Pancreas (tissue), 10 donors: Measurements from ENCODE around the gene GPR84. TPM values are rescaled to one million over a fixed set of nuclear protein-coding genes. Genes with fewer than 3 reads are reported as not detected.

Experiments used
- ATAC-seq, 4 donors: fragments of 200-7000 bp; cut with Tn5 transposase; one replicate each; pipeline versions ENCODE4 v1.8.0 to v1.9.1; 2020; ENCODE audit warnings: mild to moderate bottlenecking in 4 of 4, moderate library complexity in 4 of 4
- DNase-seq, 6 donors: peaks; one replicate each; pipeline ENCODE4 v3.0.0-alpha.2; 2020
- FAIRE-seq: peaks from 2 replicates; lab custom pipeline; 2012; peaks lifted over from hg19 to GRCh38; lab: Jason Lieb, UNC
- H3K27ac ChIP-seq, 4 donors: fragments of 200-600 bp; sonication (generic); 1 replicate in 3 of 4; 2 replicates in 1 of 4; pipeline versions ENCODE4 v1.5.0 to v1.8.0; 2020
- H3K27me3 ChIP-seq, 4 donors: fragments of 200-600 bp; one replicate each; pipeline ENCODE4 v1.8.0; 2021
- H3K36me3 ChIP-seq, 3 donors: fragments of 200-600 bp; sonication (generic) in 1 of 3; one replicate each; pipeline versions ENCODE4 v1.5.0 to v1.8.0; 2020 to 2021
- H3K4me1 ChIP-seq, 3 donors: fragments of 200-600 bp; one replicate each; pipeline ENCODE4 v1.8.0; 2021
- H3K4me3 ChIP-seq, 4 donors: fragments of 200-600 bp; sonication (generic) in 2 of 4; one replicate each; pipeline versions ENCODE4 v1.5.0 to v1.8.0; 2020 to 2021
- H3K9me3 ChIP-seq, 4 donors: fragments of 200-600 bp; one replicate each; pipeline ENCODE4 v1.8.0; 2021
- WGBS, 2 donors: extraction: QIAGEN DNeasy Blood & Tissue Kit; methylation state at CpG; one replicate each; pipeline ENCODE4 v1.1.7; 2013; 5-methylcytosine and 5-hydroxymethylcytosine counted together
- intact Hi-C, 3 donors: fragments of 100-400 bp; cut with DNase I; formaldehyde crosslinking; loops; one replicate each; pipeline versions ENCODE4 v1.11.1 to v1.14.2; 2022
- polyA plus RNA-seq, 2 donors: library from polyadenylated mRNA; stranded (reverse); fragments of 200-250 nt; gene quantifications; one replicate each; pipeline ENCODE4 v1.2.3, GENCODE V29; 2013
- total RNA-seq, 6 donors: library from RNA; stranded (reverse); fragmentation: NEBNext Ultra II Directional in 4 of 6; extraction: Animal tissue kit (Norgen Biotek cat#: 25700) in 4 of 6; gene quantifications; one replicate each; pipeline versions ENCODE4 v1.2.1 to v1.2.4, GENCODE V29; 2021 to 2023
- TF ChIP-seq, protein P1 (sequence below), 4 donors: fragments of 200-600 bp; sonication (generic) in 3 of 4; IDR thresholded peaks; one replicate each; pipeline versions ENCODE4 v1.5.0 to v1.8.0; 2021; ENCODE audit warnings: antibody characterized with exemption in 4 of 4
- donor health status: healthy with polysubstance abuse.
- donor health status: DM: no; HTN: no; CAD: no; lungs with moderate emphysema.
- donor health status: DM: no; HTN: no; CAD: no.
- donor health status: control.
- donor health status: control.
- donor health status: Bipolar disorder and iron deficiency.
- donor health status: DM: yes; HTN: yes; CAD: no.
- donor health status: DM: no; HTN: no; CAD: no.
- donor health status: DM: no; HTN: no; CAD: no.
- donor health status: DM: yes; HTN: yes; CAD: no.

The GPR84 gene
- total and polyA plus RNA-seq, 8 donors: 0.09 to 0.87 (median 0.39) TPM; not detected in 2

DNA sequence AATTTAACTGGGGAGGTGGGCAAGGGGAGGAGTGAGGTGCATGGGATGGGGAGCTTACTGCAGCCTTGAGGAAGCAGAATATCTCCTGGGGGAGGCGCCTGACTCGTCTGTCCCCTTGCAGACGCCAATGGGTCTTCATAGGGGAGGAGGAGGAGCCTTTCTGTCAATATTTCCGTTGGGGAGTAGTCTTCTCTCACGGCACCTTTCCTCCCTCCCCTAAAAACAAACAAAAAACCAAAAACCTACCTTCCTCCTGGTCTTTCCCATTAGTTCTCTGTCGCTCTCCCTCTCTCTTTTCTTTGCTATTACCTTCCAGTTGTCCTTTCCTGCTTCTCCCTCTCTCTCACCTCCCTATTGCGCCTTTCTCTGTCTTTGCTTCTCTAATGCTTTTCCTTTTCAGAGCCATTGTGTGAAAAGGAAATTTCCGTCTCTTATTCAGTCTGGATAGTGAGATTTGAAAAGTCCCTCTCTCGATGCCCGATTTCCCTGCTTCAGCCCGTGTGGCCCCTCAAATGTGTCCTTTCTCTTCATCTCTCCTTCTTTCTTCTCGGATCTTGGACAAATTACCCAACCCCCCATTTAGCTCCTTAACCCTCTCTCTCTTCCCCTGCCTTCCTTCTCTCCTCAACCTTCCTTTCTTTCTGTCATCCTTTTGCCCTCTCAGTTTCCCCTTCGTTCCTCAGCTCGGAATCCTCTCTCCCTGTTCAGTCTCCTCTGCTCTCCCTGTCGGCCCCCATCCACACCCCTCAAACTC, 5.9 kb downstream of the GPR84 start:
- intact Hi-C loops: loop anchor here in 1 of 3 donors (10.0 kb wide), 1 partner anchor 54 kb away; the partner anchor contains the start of gene NFE2
- no peaks in the 10 kb centered on the region for H3K9me3 ChIP-seq
- 5 to 6% methylated on average over 15 of the region's 15 CpGs for WGBS, 2 donors
- FAIRE-seq: no peak
- peak in 1 of 4 donors; percentile 0 for ATAC-seq
- H3K27ac ChIP-seq: peak overlapping the region in 3 of 4 donors; percentile 1 to 87 (median 85)
- no peaks in the 10 kb centered on the region for H3K36me3 ChIP-seq
- no peak for DNase-seq
- H3K27me3 ChIP-seq: no peaks in the 10 kb centered on the region
- TF ChIP-seq, protein P1, sequence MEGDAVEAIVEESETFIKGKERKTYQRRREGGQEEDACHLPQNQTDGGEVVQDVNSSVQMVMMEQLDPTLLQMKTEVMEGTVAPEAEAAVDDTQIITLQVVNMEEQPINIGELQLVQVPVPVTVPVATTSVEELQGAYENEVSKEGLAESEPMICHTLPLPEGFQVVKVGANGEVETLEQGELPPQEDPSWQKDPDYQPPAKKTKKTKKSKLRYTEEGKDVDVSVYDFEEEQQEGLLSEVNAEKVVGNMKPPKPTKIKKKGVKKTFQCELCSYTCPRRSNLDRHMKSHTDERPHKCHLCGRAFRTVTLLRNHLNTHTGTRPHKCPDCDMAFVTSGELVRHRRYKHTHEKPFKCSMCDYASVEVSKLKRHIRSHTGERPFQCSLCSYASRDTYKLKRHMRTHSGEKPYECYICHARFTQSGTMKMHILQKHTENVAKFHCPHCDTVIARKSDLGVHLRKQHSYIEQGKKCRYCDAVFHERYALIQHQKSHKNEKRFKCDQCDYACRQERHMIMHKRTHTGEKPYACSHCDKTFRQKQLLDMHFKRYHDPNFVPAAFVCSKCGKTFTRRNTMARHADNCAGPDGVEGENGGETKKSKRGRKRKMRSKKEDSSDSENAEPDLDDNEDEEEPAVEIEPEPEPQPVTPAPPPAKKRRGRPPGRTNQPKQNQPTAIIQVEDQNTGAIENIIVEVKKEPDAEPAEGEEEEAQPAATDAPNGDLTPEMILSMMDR (IDR thresholded peaks at IDR 0.05): no peak
- peak overlapping the region; percentile 13 to 57 (median 36) for H3K4me3 ChIP-seq
- H3K4me1 ChIP-seq: peaks cover 0 to 19% (median 3%) of the 10 kb centered on the region in 3 donors

DNA sequence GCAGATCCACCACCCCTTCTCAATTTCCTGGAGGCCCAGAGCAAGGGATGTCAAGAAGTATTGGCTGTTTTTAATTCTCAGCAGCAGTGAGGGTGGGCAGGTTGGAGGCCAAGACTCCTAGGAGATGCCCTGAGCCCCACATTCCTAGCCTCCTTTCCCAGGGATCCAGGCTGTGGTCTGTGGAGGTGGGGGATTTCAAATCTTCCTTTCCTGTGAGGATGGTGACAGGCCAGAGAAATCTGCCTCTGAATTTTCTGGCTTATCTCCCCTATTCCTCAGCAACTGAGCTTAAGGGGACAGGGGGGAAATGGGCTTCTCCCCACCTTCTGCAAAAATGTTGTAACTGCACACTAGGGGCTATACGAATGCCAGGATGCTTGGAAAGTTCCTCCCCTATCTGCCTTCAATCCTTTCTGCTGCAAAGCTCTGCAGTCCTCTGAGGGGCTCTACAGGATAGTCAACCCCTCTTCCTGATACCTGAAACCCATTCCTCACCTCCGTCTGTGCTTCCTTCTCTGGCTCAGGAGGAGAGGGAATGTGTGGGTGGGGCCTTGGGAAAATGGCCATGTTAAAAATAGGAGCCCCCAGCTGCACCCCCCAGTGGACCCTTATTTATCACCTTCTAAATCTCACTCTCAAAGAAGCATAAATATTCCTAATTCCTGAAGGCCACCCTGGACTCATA, 6.6 kb downstream of the GPR84 start:
- WGBS, 2 donors: 57 to 75% methylated on average over 2 of the region's 2 CpGs
- H3K4me1 ChIP-seq: peaks cover 4 to 23% (median 8%) of the 10 kb centered on the region in 3 donors

DNA sequence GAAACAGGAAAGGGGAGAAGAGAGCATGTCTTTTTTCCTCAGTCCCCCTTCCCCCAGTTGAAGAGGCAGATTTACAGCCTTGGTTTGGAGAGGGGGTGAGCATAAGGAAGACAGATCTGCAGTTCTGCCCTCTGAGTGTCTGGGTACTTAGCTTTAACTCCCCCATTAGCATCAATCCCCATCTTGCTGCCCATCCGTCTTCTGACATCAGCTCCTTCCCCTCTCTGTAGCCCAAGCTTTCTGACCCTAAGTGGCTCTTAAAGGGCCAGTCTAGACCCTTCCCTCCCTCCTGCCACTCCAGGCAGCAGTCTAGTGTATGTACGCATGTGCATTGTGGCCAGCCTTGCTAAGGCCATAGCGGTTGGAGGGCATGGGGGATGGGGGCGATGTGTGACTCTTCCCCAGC, 7.3 kb downstream of the GPR84 start:
- Histone ChIP-seq H3K27ac (peak overlapping the region in 2 of 4 donors; percentile 7 to 85), H3K27me3 (no peaks in the 10 kb centered on the region), H3K4me1 (peaks cover 11 to 30% (median 15%) of the 10 kb centered on the region in 3 donors), H3K9me3 (no peaks in the 10 kb centered on the region), H3K36me3 (no peaks in the 10 kb centered on the region), H3K4me3 (no peak overlapping the region)
- DNase-seq (no peak), FAIRE-seq (no peak), ATAC-seq (no peak)
- WGBS, 2 donors: 77 to 81% methylated on average over 4 of the region's 4 CpGs
- TF ChIP-seq, protein P1 (IDR thresholded peaks at IDR 0.05): no peak
- intact Hi-C loops: loop anchor here in 1 of 3 donors (10.0 kb wide), 1 partner anchor 52 kb away; the partner anchor contains the start of gene NFE2

More for the DNA sequence above, 6.6 kb downstream of the GPR84 start:
- no peak overlapping the region for H3K4me3 ChIP-seq
- H3K9me3 ChIP-seq: no peaks in the 10 kb centered on the region
- no peaks in the 10 kb centered on the region for H3K27me3 ChIP-seq
- DNase-seq: no peak
- ATAC-seq: no peak
- intact Hi-C loops: loop anchor here in 1 of 3 donors (10.0 kb wide), 1 partner anchor 53 kb away; the partner anchor contains the start of gene NFE2
- TF ChIP-seq, protein P1 (IDR thresholded peaks at IDR 0.05): no peak
- H3K36me3 ChIP-seq: no peaks in the 10 kb centered on the region
- FAIRE-seq: no peak
- H3K27ac ChIP-seq: peak overlapping the region in 2 of 4 donors; percentile 85 to 87

DNA sequence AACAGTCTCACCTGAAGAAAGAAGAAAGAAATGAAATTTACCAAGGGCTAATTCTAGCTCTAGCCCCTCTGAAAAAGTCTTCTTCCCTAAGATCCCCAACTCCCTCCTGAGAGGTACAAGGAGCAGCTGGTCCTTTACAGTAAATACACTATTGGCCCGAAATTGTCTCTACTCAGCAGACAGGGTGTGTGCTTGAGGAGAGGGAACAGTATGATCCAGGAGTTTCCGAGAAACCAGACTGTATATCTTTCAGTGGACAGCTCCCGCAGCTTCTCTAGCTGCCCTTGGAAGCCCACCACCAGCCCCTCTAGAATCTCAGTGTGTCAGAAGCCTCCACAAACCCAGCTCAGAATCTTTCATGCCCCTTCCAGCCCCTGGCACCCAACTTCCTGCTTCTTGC, 8.1 kb downstream of the GPR84 start:
- Histone ChIP-seq H3K27ac (peak overlapping the region in 2 of 4 donors; percentile 7 to 53), H3K4me3 (no peak overlapping the region), H3K36me3 (no peaks in the 10 kb centered on the region), H3K9me3 (no peaks in the 10 kb centered on the region), H3K27me3 (no peaks in the 10 kb centered on the region), H3K4me1 (peaks cover 11 to 35% (median 15%) of the 10 kb centered on the region in 3 donors)
- FAIRE-seq (no peak), DNase-seq (no peak), ATAC-seq (no peak)
- intact Hi-C loops: loop anchor here in 1 of 3 donors (10.0 kb wide), 1 partner anchor 51 kb away; the partner anchor contains the start of gene NFE2
- TF ChIP-seq, protein P1 (IDR thresholded peaks at IDR 0.05): no peak
- WGBS, 2 donors: 56 to 57% methylated on average over 3 of the region's 3 CpGs
